ENCODE data around the gene ABHD15. TPM values are rescaled to one million over a fixed set of nuclear protein-coding genes. Genes with fewer than 3 reads are reported as not detected.
"Not testable (repeated sequence)": the region's sequence is repeated elsewhere in the genome, so short reads cannot be mapped to it uniquely, and the experiment has no call there.

The ABHD15 gene
- total RNA-seq, 1 experiment from 2014 or later, result 6.2 TPM

DNA sequence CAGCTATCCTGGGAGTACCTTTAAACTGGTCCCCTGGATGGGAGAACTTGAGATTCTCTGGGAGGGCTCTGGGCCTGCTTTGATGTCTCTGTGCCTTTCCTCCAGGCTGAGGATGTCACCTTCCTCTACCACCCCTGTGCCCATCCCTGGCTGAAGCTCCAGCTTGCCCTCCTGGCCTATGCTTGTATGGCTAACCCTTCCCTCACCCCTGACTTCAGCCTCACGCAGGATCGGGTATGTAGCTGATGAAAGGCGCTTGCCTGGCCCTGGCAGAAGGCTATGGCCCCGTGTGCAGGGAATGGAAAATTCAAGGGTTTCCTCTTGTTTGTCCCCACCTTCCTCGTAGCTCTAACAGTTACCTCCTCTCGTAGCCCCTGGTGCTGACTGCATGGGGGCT lies 4.6 kb upstream of the ABHD15 start:
- no peak for DNase-seq (ENCODE audit: low spot score)

DNA sequence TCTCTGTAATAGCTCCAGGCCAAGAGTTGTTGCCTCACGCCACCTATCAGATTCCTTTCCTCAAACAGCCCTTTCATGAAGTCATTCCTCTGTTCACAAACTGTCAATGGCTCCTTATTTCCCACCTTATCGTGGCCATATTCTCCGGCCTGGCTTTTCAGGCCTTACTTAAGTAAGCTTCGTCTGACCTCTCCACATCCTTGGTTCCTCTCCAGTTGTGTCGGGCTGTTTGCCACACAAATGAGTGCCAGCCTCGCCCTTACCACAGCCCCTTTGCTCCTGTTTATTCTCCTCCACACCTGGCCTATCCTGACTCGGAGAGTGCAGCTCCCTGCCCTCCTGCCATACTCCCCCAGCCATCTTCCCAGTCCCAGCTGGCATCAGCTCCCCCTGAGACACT lies 3.7 kb upstream of the ABHD15 start:
- DNase-seq (ENCODE audit: low spot score), result no peak

DNA sequence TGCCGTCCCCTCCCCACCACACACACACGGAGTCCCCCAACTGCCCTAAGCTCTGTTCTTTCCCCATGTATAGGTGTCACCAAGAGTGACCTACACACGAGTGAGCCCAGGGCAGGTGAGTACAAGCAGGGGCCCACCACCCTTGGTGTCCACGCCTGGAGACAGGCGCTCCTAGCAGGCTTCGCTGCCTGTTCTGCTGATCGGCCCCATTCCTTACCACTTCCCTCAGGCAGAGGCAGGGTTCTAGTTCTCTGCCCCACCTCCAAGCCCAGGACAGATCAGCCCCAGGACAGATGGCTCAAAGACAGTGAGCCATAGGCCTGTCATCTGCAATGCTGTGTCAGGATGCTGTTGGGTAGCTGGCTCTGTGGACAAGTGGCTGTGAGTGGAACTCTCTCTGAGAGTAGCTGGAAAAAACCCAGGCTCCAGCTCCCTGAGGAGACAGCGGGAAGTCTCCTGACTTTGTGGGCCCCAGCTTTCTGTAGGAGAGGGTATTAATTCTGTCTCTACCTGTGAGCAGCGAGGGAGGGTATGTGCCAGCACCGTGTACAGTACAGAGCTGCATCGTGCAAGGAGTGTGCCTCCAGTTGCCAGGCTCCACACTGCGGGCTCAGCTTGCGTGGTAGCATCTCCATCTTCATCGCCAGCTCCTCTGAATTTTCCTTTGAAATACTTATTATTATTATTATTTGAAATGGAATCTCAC lies 2.6 kb upstream of the ABHD15 start:
- DNase-seq (ENCODE audit: low spot score), result no peak

DNA sequence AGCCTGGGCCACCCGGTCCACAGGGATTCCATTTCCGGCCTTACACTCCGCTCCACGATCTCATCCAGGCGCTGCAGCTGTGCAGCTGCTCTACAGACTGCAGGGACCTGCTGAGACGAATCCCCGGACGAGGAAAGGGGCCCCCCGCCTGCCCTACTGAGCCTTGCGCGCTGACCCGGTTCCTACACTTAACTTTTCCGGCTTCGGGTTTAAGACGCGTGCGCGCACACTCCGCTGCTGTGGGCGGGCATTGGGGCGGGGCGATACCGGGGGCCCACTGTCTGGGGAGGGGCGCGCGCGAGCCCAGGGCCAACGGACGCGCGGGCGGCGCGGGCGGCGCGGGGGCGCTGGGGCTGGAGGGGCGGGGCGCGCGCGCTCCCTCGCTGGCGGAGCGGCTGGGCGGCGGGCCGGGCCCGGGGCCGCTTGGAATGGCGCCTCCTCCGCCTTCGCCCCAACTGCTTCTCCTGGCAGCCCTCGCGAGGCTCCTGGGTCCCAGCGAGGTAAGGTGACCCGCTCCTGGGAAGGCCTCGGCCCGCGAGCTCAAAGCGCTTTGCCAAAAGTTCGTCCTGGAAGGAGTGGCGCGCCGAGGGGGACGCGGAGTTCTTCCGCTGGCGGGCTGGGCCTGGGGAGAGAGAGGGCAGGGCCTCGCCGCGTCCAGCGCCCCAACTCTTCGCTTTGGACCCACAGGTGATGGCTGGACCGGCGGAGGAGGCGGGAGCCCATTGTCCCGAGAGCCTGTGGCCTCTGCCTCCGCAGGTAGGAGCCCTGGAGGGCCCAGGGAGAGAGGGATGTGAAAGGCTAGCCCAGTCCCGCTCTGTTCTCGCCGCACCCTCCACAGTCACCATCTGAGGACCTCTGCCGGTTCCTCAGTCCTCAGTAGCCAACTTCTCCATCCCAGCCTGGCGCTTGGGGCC lies 1.8 kb upstream of the ABHD15 start, which contains the start of gene TP53I13:
TSS of gene TP53I13 (plus strand) at position 371 of the 914 bp plus-strand sequence. CDS start at position 429, 58 bp downstream.
- peak; percentile 68 for DNase-seq (ENCODE audit: low spot score)

DNA sequence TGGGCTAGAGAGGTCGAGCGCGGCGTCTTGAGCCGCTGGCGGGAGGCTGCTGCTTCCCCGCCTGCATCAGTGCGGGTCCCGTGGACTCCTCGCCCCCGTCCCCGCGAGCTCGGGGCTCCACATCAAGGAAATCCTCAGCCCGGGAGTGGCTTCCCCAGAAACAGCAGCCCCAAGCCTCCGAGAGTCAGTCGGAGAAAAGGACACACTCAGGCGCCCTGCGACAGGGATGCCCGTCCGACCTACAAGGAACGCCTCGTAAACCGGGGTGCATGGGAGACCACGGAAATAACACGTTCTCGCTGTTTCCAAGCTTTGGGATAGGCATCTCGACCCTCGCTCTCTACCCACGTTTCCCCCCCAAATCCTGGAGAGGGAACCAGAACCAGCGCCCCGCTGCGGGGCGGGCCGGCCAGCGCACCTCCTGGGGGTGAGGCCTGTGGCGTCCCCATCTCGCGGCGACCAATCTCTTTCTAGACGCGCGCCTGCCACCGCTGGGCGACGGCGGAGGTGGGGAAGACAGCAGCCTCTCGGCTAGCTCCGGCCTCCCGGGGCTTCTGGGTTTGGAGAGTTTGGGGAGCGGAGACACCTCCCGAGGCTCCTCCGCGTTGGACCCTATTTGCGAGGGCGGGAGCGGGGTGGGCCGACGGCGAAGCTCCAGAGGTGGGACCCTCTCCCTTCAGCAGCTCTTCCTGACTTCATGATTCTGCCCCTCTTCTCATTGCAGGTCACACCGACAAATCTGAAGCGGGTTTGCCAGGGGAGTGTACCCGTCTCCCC lies 905 bp upstream of the ABHD15 start:
- peak; percentile 55 for DNase-seq (ENCODE audit: low spot score)

DNA sequence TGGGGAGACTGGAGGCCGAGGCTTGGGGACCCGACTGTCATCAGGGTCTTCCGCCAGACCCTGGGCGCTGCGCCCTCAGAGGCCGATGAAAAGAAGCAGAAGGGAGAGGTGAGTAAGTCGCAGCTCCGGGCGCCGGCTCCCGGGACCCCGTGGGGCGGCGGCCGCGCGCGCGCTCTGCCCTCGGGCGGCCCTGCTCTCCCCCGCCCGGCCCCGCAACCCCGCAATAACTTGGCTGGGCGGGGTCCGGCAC lies 392 bp upstream of the ABHD15 start:
- DNase-seq (ENCODE audit: low spot score), result no peak

DNA sequence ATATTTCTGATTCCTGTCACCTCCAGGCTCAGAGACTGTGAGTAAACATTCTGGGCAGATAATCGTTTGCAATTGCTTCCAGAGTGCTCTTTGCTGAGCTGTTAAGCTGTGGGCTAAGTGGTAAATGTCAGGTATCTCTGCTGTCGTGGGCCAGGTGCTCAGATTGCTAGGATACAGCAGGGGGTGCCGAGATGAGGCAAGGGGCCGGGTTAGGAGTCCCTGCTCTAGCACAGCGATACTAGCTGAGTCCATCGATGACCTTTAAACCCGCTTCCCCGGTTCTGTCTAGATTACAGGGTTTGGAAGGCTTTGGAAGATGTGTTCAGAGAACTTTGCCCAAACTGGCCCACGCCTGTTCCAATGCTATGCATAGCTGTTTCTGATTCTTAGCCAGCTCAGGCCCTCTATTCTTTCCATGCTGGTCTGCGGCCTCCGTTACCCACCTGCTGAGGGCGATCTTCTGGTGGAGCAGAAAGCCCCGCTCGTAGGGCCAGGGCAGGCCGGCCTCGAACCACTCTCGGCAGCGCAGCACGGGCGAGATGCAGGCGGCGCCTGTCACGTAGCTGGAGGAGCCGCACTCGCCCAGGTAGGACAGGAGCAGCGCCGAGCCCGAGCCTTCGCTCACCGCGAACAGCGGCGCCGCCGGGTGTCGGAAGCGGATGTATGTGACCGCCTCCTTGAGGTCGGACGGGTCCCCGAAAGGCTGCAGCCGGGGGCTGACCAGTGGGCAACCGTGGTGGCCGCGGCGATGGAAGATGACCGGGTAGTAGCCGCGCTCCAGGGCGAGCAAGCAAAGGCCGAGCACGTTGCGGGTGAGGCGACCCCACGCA lies 979 bp downstream of the ABHD15 start:
- DNase-seq (ENCODE audit: low spot score), result peak; percentile 4

DNA sequence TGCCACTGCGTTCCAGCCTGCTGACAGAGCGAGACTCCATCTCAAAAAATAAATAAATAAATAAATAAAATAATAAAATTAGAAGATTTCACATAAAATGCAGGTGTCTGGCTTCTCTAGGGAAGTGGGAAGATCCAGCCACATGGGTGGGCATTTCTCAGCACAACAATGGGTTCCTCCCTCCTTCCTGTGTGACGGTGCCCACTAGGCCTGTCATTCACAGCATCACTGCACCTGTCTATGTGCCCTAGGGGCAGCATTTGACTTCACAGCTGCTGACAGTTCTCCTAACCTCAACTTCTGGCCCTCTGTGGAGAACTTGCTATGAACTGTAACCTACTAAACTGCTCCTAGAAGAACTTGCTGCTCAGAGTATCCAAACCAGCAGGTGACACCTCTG lies 3.0 kb downstream of the ABHD15 start:
- no peak for DNase-seq (ENCODE audit: low spot score)

DNA sequence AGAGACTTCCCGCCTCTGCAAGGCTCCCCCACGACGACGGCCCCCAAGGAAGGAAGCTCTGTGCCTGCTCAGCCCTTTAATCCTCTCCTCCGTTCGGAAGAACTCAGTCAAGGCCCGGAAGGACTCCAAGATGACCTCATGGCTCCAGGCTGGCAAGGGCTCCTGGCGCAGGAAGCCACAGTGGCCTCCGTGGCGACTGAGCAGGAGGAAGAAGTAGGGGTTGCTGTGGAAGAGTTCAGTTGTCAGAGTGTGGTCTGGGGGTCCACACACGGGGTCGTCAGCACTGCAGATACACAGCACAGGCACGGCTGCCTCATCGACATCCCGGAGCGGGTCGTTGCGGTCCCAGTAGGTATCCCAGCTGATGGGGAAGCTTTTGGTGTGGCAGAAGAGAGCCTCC lies 4.2 kb downstream of the ABHD15 start:
- no peak for DNase-seq (ENCODE audit: low spot score)

DNA sequence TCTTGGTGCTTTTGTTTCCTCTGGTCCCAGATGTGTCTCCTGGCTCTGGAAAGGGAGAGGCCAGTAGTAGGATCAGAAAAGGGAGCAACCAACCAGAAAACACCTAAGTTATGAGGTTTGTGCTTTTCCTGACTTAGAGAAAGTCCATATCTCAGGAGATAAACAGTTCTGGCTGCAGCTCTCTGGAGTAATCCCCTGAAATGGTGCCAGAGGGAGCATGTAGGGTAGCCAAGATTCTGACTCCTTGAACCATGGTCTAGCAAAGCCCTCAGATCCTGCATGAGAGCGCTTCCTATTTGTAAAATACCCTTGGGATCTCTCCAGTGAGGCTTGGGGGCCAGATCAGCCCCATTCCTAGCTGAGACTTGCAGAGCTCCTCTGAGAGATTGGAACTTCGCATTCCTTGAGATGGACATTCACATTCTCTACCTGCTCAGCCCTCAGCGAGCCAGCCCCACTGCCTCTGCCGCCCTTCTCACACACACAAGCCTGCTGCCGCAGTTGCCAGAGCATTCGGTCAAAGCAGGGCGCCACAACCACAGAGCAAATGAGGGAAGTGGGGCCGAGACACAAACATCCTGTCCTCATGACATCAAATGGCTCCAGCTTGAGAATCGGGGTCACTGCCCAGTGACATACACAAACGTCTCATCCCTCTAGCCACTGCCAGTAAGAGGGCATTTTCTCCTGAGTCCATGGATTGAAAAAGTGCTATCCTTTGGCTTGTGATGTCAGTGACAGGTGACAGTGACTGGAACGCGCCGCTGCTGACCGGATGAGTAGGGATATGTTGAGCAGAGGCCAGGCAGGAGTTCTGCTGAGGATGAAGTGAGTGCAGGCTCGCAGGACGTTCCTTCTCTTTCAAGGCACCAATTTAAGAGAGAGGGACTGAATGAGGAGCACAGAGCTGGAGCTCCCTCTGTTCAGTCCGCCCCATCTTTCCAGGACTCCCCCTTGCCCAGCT lies 5.0 kb downstream of the ABHD15 start:
- no peak for DNase-seq (ENCODE audit: low spot score)

DNA sequence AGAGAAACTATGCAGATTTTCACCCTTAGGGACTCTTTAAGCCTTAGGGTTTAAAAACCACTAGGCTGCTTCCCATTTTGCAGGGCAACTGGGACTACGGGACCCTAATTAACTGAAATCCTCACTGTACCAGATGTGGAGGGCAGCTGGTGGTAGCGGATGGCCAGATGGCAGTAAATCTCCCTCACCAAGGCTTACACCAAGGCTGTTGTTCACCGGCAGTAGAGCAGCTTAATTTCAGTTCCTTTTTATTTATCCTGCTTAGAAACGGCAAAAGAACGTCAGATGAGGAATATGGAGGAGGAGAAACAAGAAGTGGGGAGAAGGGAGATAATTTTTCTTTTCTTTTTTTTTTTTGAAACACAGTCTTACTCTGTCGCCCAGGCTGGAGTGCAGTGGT lies 6.5 kb downstream of the ABHD15 start:
- no peak for DNase-seq (ENCODE audit: low spot score)

DNA sequence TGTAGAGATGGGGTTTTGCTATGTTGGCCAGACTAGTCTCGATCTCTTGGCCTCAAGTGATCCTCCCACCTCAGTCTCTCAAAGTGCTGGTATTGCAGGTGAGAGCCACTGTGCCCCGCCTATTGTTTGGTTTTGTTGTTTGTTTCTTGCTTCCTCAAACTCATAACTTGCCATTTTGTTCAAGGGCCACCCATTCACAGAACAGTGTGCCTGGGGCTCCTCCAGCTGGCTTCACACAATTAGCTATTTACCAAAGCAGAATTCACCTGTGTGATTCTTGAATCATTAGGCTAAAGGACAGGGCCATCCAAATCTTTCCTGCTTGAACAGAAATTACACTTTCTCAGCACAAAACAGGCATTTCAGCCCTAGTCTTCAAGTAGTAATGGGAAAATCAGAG lies 7.2 kb downstream of the ABHD15 start:
- no peak for DNase-seq (ENCODE audit: low spot score)

DNA sequence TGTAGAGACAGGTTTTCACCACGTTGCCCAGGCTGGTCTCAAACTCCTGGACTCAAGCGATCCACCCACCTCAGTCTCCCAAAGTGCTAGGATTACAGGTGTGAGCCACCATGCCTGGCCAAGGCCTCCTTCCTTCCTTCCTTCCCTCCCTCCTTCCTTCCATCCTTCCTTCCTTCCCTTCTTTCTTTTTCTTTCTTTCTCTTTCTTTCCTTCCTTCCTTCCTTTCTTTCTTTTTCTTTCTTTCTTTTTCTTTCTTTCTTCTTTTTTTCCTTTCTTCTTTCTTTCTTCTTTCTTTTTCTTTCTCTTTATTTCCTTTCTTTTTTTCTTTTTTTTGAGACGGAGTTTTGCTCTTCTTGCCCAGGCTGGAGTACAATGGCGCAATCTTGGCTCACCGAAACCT lies 8.7 kb downstream of the ABHD15 start:
- not testable (repeated sequence) for DNase-seq (ENCODE audit: low spot score)

DNA sequence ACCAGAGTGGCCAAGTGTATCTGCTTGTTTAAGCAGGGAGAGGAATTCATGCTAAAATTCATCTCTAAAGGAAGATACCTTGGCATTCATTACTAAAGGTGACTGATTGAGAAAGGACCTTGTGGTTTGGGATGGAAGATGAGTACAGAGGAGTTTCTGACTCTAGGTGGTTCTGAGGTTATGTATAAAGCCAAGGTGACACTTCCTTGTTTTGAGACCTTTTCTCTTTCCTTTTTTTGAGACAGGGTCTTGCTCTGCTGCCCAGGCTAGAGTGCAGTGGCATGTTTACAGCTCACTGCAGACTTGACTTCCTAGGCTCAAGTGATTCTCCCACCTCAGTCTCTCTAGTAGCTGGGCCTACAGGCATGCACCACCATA lies 9.1 kb downstream of the ABHD15 start:
- no peak for DNase-seq (ENCODE audit: low spot score)

DNA sequence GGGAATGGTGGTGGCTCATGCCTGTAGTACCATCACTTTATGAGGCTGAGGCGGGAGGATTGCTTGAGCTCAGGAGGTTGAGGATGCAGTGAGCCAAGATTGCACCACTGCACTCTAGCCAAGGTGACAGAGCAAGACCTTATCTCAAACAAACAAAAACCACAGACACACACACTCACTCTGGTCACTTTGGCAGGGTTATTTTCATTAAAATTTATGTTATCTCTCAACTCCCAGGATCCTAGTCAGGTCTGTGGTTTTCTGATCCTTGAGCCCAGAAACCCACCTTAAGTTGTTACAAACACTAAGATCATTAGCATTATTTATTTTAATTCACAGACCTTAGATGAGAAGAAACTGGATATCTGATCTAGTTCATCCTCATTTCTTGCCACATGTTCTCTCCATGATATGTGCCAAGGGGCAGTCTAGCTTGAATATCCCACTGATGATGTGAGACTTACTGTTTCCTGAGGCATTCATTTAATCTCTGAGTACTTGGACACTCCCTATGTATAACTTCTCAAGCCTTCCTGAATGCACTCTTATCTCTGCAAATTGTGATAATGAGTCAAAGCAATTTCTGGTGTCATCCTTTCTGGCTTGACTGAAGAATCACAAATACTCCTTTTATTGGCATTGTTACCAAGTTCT lies 9.6 kb downstream of the ABHD15 start:
- no peak for DNase-seq (ENCODE audit: low spot score)

DNA sequence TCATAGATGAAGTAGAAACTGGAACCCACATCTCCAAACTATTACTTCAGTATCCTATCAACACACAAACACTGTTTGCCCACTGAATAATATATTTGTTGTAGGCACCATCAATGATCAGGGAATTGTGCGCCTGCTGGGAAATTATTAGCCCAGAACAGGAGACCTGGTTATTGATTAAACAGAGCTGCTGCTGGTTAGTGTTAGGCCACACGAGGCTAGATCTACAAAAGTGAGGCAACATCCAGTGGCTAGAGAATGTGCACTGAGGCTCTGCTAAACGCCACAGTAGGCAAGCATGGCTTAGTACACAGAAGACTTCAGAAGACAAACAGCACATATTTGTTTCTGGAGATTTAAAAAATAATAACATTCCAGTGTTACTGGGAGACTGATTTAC lies 11.0 kb downstream of the ABHD15 start:
- DNase-seq (ENCODE audit: low spot score), result no peak

DNA sequence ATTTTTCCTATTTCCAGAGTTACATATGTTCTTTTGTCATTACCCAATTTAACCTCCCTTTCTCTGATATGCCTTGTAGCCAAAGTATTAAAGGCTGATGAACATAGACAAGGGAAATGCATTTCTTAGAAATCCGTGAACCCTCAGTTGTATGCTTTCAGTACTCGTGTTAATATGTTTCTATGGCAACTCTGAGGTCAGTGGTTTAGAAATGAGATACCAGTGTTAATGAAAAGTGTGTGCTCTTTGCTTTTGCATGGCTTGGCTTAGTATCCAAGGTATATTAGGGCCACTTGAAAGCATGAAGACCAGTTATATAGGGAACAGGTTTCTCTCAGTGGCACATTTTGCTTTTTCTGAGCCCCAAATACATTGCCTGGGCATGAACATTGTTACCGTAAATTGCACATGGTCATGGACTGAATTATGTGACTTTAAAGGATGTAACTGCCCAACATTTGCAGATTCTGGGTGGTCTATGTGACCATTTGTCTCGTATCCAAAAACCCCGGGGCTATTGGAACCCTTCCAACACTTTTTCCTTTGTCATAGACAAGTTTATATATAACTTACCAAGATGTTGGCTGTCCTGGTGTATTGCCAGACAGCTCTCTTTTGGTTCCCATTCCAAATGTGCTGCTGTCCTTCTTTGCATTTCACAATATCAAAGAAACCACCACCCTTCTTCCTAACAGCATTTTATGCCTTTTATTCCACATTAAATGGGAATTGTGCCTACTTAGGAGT lies 17.5 kb downstream of the ABHD15 start:
- no peak for DNase-seq (ENCODE audit: low spot score)

DNA sequence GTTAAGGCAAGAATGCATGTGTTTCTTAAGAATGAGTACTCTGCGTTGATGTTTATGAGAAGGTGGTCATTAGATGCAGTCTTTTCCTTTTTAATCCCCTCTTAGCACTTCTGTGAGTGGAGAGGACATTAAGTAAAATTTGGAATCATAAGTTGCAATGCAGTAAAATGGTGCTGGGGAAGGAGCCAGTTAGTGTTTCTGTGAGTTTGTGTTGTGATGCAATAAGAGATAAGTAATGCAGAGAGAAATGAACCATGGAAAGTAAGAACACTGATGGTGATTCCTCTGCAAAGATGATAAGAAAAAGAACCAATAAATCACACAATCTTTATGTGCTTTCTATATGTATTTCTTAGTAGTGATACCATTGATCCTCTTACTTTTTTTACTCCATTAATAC lies 20.0 kb downstream of the ABHD15 start:
- DNase-seq (ENCODE audit: low spot score), result no peak

DNA sequence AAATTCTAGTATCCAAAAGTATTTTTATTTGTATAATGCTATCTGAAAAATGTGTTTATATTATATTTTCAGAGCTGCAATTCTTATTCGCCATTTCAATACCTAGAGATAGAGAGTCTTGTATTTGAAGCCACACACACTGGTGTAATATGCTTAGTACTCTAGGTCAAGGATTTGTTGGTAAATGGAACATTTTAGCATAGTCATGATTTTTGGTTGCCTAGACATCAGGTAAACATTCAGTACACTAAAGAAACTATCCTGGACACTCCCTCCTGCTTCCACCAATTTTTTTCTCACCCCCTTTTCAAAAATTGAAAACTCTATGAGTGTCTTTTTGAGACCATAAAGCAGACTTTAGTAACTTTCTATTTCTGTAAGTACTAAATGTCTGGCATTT lies 20.8 kb downstream of the ABHD15 start:
- DNase-seq (ENCODE audit: low spot score), result no peak
